ENCODE data around the gene KANSL1. TPM values are rescaled to one million over a fixed set of nuclear protein-coding genes. Genes with fewer than 3 reads are reported as not detected.

KANSL1 gene
- total RNA-seq, 4 donors from 2014 or later, result 91.3 to 120 (median 105) TPM

- peaks cover 3 to 59% (median 7%) of the 10 kb centered on the region in 3 donors for H3K36me3 ChIP-seq
- 87 to 90% methylated on average over 8 of the region's 8 CpGs for WGBS, 2 donors
- H3K4me1 ChIP-seq, result peaks cover 0 to 44% (median 7%) of the 10 kb centered on the region in 4 donors
- H3K27ac ChIP-seq, result no peak overlapping the region
- H3K9me3 ChIP-seq, result no peaks in the 10 kb centered on the region
- no peak overlapping the region for H3K4me3 ChIP-seq
- no peak for DNase-seq (ENCODE audit: low spot score in 2 of 2)
- TF ChIP-seq POLR2A (IDR thresholded peaks at IDR 0.05) (no peak), CTCF (IDR thresholded peaks at IDR 0.05) (no peak), EP300 (IDR thresholded peaks at IDR 0.05) (no peak)
- no peaks in the 10 kb centered on the region for H3K27me3 ChIP-seq
Observed at GRCh38 chr17:46047856-46048255, 145.4 kb downstream of the KANSL1 start.

- Histone ChIP-seq H3K27ac (peak overlapping the region in 1 of 4 donors; percentile 53), H3K36me3 (peaks cover 3 to 59% (median 7%) of the 10 kb centered on the region in 3 donors), H3K4me3 (no peak overlapping the region), H3K4me1 (peaks cover 0 to 45% (median 9%) of the 10 kb centered on the region in 4 donors), H3K27me3 (no peaks in the 10 kb centered on the region), H3K9me3 (no peaks in the 10 kb centered on the region)
- DNase-seq (ENCODE audit: low spot score in 2 of 2), result no peak
- WGBS, 2 donors, result 94 to 97% methylated on average over 5 of the region's 5 CpGs
- TF ChIP-seq EP300 (IDR thresholded peaks at IDR 0.05) (no peak), CTCF (IDR thresholded peaks at IDR 0.05) (no peak), POLR2A (IDR thresholded peaks at IDR 0.05) (no peak)
Observed at GRCh38 chr17:46047398-46047797, 145.8 kb downstream of the KANSL1 start.

- Histone ChIP-seq H3K27me3 (no peaks in the 10 kb centered on the region), H3K4me1 (peaks cover 0 to 41% (median 11%) of the 10 kb centered on the region in 4 donors), H3K4me3 (no peak overlapping the region), H3K9me3 (no peaks in the 10 kb centered on the region), H3K27ac (peak overlapping the region in 1 of 4 donors; percentile 53), H3K36me3 (peaks cover 3 to 59% (median 7%) of the 10 kb centered on the region in 3 donors)
- WGBS, 2 donors, result 67 to 71% methylated on average over 1 of the region's 1 CpG
- peak in 1 of 2 donors; percentile 54 for TF ChIP-seq EP300 (IDR thresholded peaks at IDR 0.05)
- TF ChIP-seq POLR2A (IDR thresholded peaks at IDR 0.05), result no peak
- DNase-seq (ENCODE audit: low spot score in 2 of 2), result no peak
Observed at GRCh38 chr17:46046957-46047356, 146.3 kb downstream of the KANSL1 start.

- no peak for TF ChIP-seq POLR2A (IDR thresholded peaks at IDR 0.05)
- TF ChIP-seq EP300 (IDR thresholded peaks at IDR 0.05), result no peak
- no peak for TF ChIP-seq CTCF (IDR thresholded peaks at IDR 0.05)
- Histone ChIP-seq H3K36me3 (peaks cover 3 to 54% (median 7%) of the 10 kb centered on the region in 3 donors), H3K27me3 (no peaks in the 10 kb centered on the region), H3K27ac (peak overlapping the region in 2 of 4 donors; percentile 7 to 48), H3K4me1 (peaks cover 0 to 38% (median 11%) of the 10 kb centered on the region in 4 donors), H3K9me3 (no peaks in the 10 kb centered on the region), H3K4me3 (no peak overlapping the region)
- DNase-seq (ENCODE audit: low spot score in 2 of 2), result no peak
- 67 to 80% methylated on average over 3 of the region's 3 CpGs for WGBS, 2 donors
Observed at GRCh38 chr17:46045639-46046038, 147.6 kb downstream of the KANSL1 start.

- H3K9me3 ChIP-seq, result no peaks in the 10 kb centered on the region
- no peak for DNase-seq (ENCODE audit: low spot score in 2 of 2)
- 45 to 53% methylated on average over 2 of the region's 2 CpGs for WGBS, 2 donors
Observed at GRCh38 chr17:46044989-46045388, 148.2 kb downstream of the KANSL1 start.

More at GRCh38 chr17:46044989-46045388, 148.2 kb downstream of the KANSL1 start:
- Histone ChIP-seq H3K4me1 (peaks cover 0 to 39% (median 11%) of the 10 kb centered on the region in 4 donors), H3K36me3 (peaks cover 3 to 48% (median 7%) of the 10 kb centered on the region in 3 donors), H3K4me3 (no peak overlapping the region), H3K27me3 (no peaks in the 10 kb centered on the region), H3K27ac (peak overlapping the region in 1 of 4 donors; percentile 71)
- TF ChIP-seq EP300 (IDR thresholded peaks at IDR 0.05) (no peak), POLR2A (IDR thresholded peaks at IDR 0.05) (no peak), CTCF (IDR thresholded peaks at IDR 0.05) (no peak)
